Suprapubic skin (tissue), 4 donors: ENCODE data around the gene DNM3. TPM values are rescaled to one million over a fixed set of nuclear protein-coding genes. Genes with fewer than 3 reads are reported as not detected.

ENCODE experiments used
- DNase-seq, 2 donors: peaks; one replicate each; pipeline ENCODE4 v3.0.0-alpha.2; 2019; ENCODE audit warnings: low spot score in 2 of 2
- H3K27ac ChIP-seq: fragments of 200-600 bp; sonication (generic); one replicate; pipeline ENCODE4 v1.5.1; 2019
- H3K27me3 ChIP-seq: fragments of 200-600 bp; sonication (generic); one replicate; pipeline ENCODE4 v1.5.1; 2019
- H3K36me3 ChIP-seq: fragments of 200-600 bp; sonication (generic); one replicate; pipeline ENCODE4 v1.5.1; 2019
- H3K4me1 ChIP-seq: fragments of 200-600 bp; sonication (generic); one replicate; pipeline ENCODE4 v1.5.1; 2019
- H3K4me3 ChIP-seq: fragments of 200-600 bp; sonication (generic); one replicate; pipeline ENCODE4 v1.5.1; 2019; ENCODE audit warnings: mild to moderate bottlenecking
- H3K9me3 ChIP-seq: fragments of 200-600 bp; sonication (generic); one replicate; pipeline ENCODE4 v1.5.1; 2019
- CTCF ChIP-seq, 2 donors: fragments of 200-600 bp in 1 of 2; fragments of 450-650 bp in 1 of 2; sonication (generic) in 1 of 2; IDR thresholded peaks; one replicate each; pipeline ENCODE4 v1.5.1; 2016 to 2019; ENCODE audit warnings: antibody characterized with exemption in 2 of 2, mild to moderate bottlenecking in 1 of 2, moderate library complexity in 1 of 2
- EP300 ChIP-seq: sonication (generic); formaldehyde crosslinking; IDR thresholded peaks from one replicate; pipeline ENCODE4 v1.6.1; 2017; ENCODE audit warnings: antibody characterized with exemption
- POLR2A ChIP-seq, 2 donors: fragments of 450-650 bp; IDR thresholded peaks; one replicate each; pipeline ENCODE4 v1.6.1; 2017; ENCODE audit warnings: antibody characterized with exemption in 2 of 2, mild to moderate bottlenecking in 2 of 2, moderate library complexity in 2 of 2
- POLR2AphosphoS5 ChIP-seq, 3 donors: sonication (generic); formaldehyde crosslinking; IDR thresholded peaks; one replicate each; pipeline ENCODE4 v1.6.1; 2017; ENCODE audit warnings: antibody characterized with exemption in 3 of 3
- WGBS: methylation state at CpG from one replicate; pipeline ENCODE4 v1.1.5; 2018; 5-methylcytosine and 5-hydroxymethylcytosine counted together
- total RNA-seq, 4 donors: library from RNA; depleted of rRNA; stranded (reverse); fragments of >200 nt; gene quantifications; one replicate each; pipeline ENCODE4 v1.1.0, GENCODE V29; 2016

The DNM3 gene
- total RNA-seq, 4 donors from 2014 or later = 1.6 to 11.7 (median 3.7) TPM

GRCh38 chr1:172354291-172355274, 513.3 kb downstream of the DNM3 start:
- Histone ChIP-seq H3K36me3 (no peaks in the 10 kb centered on the region), H3K27ac (no peak overlapping the region), H3K9me3 (no peaks in the 10 kb centered on the region), H3K4me1 (peaks cover 46% of the 10 kb centered on the region), H3K27me3 (no peaks in the 10 kb centered on the region), H3K4me3 (no peak overlapping the region)
- no peak for TF ChIP-seq CTCF (IDR thresholded peaks at IDR 0.05)
- no peak for TF ChIP-seq POLR2AphosphoS5 (IDR thresholded peaks at IDR 0.05)
- TF ChIP-seq POLR2A (IDR thresholded peaks at IDR 0.05) = no peak
- no peak for TF ChIP-seq EP300
- DNase-seq = no peak
- WGBS = 98% methylated on average over 5 of the region's 5 CpGs

GRCh38 chr1:172356620-172357019, 515.3 kb downstream of the DNM3 start:
- peaks cover 47% of the 10 kb centered on the region for H3K4me1 ChIP-seq
- no peak overlapping the region for H3K27ac ChIP-seq
- no peak overlapping the region for H3K4me3 ChIP-seq
- no peak for DNase-seq
- no peaks in the 10 kb centered on the region for H3K36me3 ChIP-seq
- no peak for TF ChIP-seq POLR2AphosphoS5 (IDR thresholded peaks at IDR 0.05)
- TF ChIP-seq CTCF (IDR thresholded peaks at IDR 0.05) = no peak
- TF ChIP-seq POLR2A (IDR thresholded peaks at IDR 0.05) = no peak
- TF ChIP-seq EP300 = no peak
- H3K9me3 ChIP-seq = no peaks in the 10 kb centered on the region
- H3K27me3 ChIP-seq = no peaks in the 10 kb centered on the region

- H3K36me3 ChIP-seq = no peaks in the 10 kb centered on the region
- H3K9me3 ChIP-seq = no peaks in the 10 kb centered on the region
- peaks cover 40% of the 10 kb centered on the region for H3K4me1 ChIP-seq
- peak overlapping the region; percentile 79 for H3K27ac ChIP-seq
- no peak for DNase-seq
- no peak overlapping the region for H3K4me3 ChIP-seq
- no peak for TF ChIP-seq EP300
- no peak for TF ChIP-seq POLR2A (IDR thresholded peaks at IDR 0.05)
- no peak for TF ChIP-seq CTCF (IDR thresholded peaks at IDR 0.05)
- no peak for TF ChIP-seq POLR2AphosphoS5 (IDR thresholded peaks at IDR 0.05)
- WGBS = 32% methylated on average over 5 of the region's 5 CpGs
- no peaks in the 10 kb centered on the region for H3K27me3 ChIP-seq
These were observed 516.6 kb downstream of the DNM3 start for GRCh38 chr1:172357753-172358385.

GRCh38 chr1:172359491-172359999, 518.2 kb downstream of the DNM3 start:
- Histone ChIP-seq H3K27ac (peak overlapping the region; percentile 79), H3K9me3 (no peaks in the 10 kb centered on the region), H3K4me3 (no peak overlapping the region), H3K36me3 (no peaks in the 10 kb centered on the region), H3K4me1 (peaks cover 40% of the 10 kb centered on the region), H3K27me3 (no peaks in the 10 kb centered on the region)
- WGBS = 11% methylated on average over 3 of the region's 3 CpGs
- no peak for TF ChIP-seq EP300
- TF ChIP-seq POLR2AphosphoS5 (IDR thresholded peaks at IDR 0.05) = no peak
- TF ChIP-seq CTCF (IDR thresholded peaks at IDR 0.05) = no peak
- TF ChIP-seq POLR2A (IDR thresholded peaks at IDR 0.05) = no peak
- no peak for DNase-seq

- H3K27ac ChIP-seq = no peak overlapping the region
- H3K27me3 ChIP-seq = no peaks in the 10 kb centered on the region
- TF ChIP-seq POLR2A (IDR thresholded peaks at IDR 0.05) (no peak), POLR2AphosphoS5 (IDR thresholded peaks at IDR 0.05) (no peak), EP300 (no peak)
- no peak overlapping the region for H3K4me3 ChIP-seq
- H3K9me3 ChIP-seq = no peaks in the 10 kb centered on the region
- H3K36me3 ChIP-seq = no peaks in the 10 kb centered on the region
- H3K4me1 ChIP-seq = peaks cover 40% of the 10 kb centered on the region
- WGBS = 63% methylated on average over 2 of the region's 2 CpGs
- DNase-seq = no peak
These were observed 519.2 kb downstream of the DNM3 start for GRCh38 chr1:172360511-172360910.
